Right lobe of liver (tissue), 4 donors: ENCODE results near the gene C3AR1.

Experiments
- POLR2A ChIP-seq: fragments of 450-650 bp; IDR thresholded peaks from one replicate; pipeline ENCODE4 v1.6.1; 2017; ENCODE audit warnings: antibody characterized with exemption, mild to moderate bottlenecking
- TF ChIP-seq, protein P1 (sequence below), 4 donors: fragments of 200-600 bp in 3 of 4; fragments of 450-650 bp in 1 of 4; IDR thresholded peaks; one replicate each; pipeline versions ENCODE4 v1.5.1 to v1.8.0; 2016 to 2022; ENCODE audit warnings: antibody characterized with exemption in 4 of 4, mild to moderate bottlenecking in 2 of 4
- donor health status: DM: no; HTN: no; CAD: no.
- donor health status: DM: no; HTN: no; CAD: no.
- donor health status: DM: no; HTN: yes; CAD: no.

- TF ChIP-seq, protein P1, sequence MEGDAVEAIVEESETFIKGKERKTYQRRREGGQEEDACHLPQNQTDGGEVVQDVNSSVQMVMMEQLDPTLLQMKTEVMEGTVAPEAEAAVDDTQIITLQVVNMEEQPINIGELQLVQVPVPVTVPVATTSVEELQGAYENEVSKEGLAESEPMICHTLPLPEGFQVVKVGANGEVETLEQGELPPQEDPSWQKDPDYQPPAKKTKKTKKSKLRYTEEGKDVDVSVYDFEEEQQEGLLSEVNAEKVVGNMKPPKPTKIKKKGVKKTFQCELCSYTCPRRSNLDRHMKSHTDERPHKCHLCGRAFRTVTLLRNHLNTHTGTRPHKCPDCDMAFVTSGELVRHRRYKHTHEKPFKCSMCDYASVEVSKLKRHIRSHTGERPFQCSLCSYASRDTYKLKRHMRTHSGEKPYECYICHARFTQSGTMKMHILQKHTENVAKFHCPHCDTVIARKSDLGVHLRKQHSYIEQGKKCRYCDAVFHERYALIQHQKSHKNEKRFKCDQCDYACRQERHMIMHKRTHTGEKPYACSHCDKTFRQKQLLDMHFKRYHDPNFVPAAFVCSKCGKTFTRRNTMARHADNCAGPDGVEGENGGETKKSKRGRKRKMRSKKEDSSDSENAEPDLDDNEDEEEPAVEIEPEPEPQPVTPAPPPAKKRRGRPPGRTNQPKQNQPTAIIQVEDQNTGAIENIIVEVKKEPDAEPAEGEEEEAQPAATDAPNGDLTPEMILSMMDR (IDR thresholded peaks at IDR 0.05), result no peak
- TF ChIP-seq POLR2A, result no peak
These were observed 15.4 kb downstream of the C3AR1 start for GRCh38 chr12:8050600-8051250.
